ENCODE data around the gene KAZN.

KAZN gene

GRCh38 chr1:14784790-14785773, 186.6 kb downstream of the KAZN start:
- in situ Hi-C loops (cut with HindIII; ENCODE audit: low sequenced_read_pairs): no loop called here

GRCh38 chr1:14786109-14786675, 187.7 kb downstream of the KAZN start:
- in situ Hi-C loops (cut with HindIII; ENCODE audit: low sequenced_read_pairs): no loop called here

GRCh38 chr1:14786681-14787080, 188.2 kb downstream of the KAZN start:
- in situ Hi-C loops (cut with HindIII; ENCODE audit: low sequenced_read_pairs): no loop called here

- in situ Hi-C loops (cut with HindIII; ENCODE audit: low sequenced_read_pairs): no loop called here
Measured at GRCh38 chr1:14787604-14788003, 189.1 kb downstream of the KAZN start.

- in situ Hi-C loops (cut with HindIII; ENCODE audit: low sequenced_read_pairs): no loop called here
Measured at GRCh38 chr1:14788080-14788479, 189.6 kb downstream of the KAZN start.

GRCh38 chr1:14790982-14791381, 192.5 kb downstream of the KAZN start:
- in situ Hi-C loops (cut with HindIII; ENCODE audit: low sequenced_read_pairs): no loop called here

- in situ Hi-C loops (cut with HindIII; ENCODE audit: low sequenced_read_pairs): no loop called here
Measured at GRCh38 chr1:14791654-14792053, 193.2 kb downstream of the KAZN start.

GRCh38 chr1:14794136-14794768, 195.8 kb downstream of the KAZN start:
- in situ Hi-C loops (cut with HindIII; ENCODE audit: low sequenced_read_pairs): no loop called here

GRCh38 chr1:14794906-14795305, 196.4 kb downstream of the KAZN start:
- in situ Hi-C loops (cut with HindIII; ENCODE audit: low sequenced_read_pairs): no loop called here

- in situ Hi-C loops (cut with HindIII; ENCODE audit: low sequenced_read_pairs): no loop called here
Measured at GRCh38 chr1:14795589-14795988, 197.1 kb downstream of the KAZN start.

GRCh38 chr1:14800014-14800413, 201.5 kb downstream of the KAZN start:
- in situ Hi-C loops (cut with HindIII; ENCODE audit: low sequenced_read_pairs): no loop called here

- in situ Hi-C loops (cut with HindIII; ENCODE audit: low sequenced_read_pairs): no loop called here
Measured at GRCh38 chr1:14800500-14801076, 202.1 kb downstream of the KAZN start.

- in situ Hi-C loops (cut with HindIII; ENCODE audit: low sequenced_read_pairs): no loop called here
Measured at GRCh38 chr1:14803002-14803789, 204.7 kb downstream of the KAZN start.

GRCh38 chr1:14804626-14805025, 206.1 kb downstream of the KAZN start:
- in situ Hi-C loops (cut with HindIII; ENCODE audit: low sequenced_read_pairs): no loop called here

- in situ Hi-C loops (cut with HindIII; ENCODE audit: low sequenced_read_pairs): no loop called here
Measured at GRCh38 chr1:14806772-14807171, 208.3 kb downstream of the KAZN start.

- in situ Hi-C loops (cut with HindIII; ENCODE audit: low sequenced_read_pairs): no loop called here
Measured at GRCh38 chr1:14808768-14809167, 210.3 kb downstream of the KAZN start.

- in situ Hi-C loops (cut with HindIII; ENCODE audit: low sequenced_read_pairs): no loop called here
Measured at GRCh38 chr1:14809191-14809981, 210.9 kb downstream of the KAZN start.

- in situ Hi-C loops (cut with HindIII; ENCODE audit: low sequenced_read_pairs): no loop called here
Measured at GRCh38 chr1:14810595-14811361, 212.3 kb downstream of the KAZN start.

GRCh38 chr1:14811573-14811972, 213.1 kb downstream of the KAZN start:
- in situ Hi-C loops (cut with HindIII; ENCODE audit: low sequenced_read_pairs): no loop called here
